Mesothelial cell of epicardium (in vitro differentiated cells): ENCODE measurements around the gene TSEN15. TPM values are rescaled to one million over a fixed set of nuclear protein-coding genes. Genes with fewer than 3 reads are reported as not detected.

ENCODE experiments used
- DNase-seq, 2 experiments: peaks; one replicate each; pipeline ENCODE4 v3.0.0; 2021; ENCODE audit warnings: low spot score in 2 of 2; ENCODE audit not compliant: unreplicated experiment in 2 of 2
- H3K27ac Mint-ChIP-seq: 2 replicates; pipeline ENCODE4 v1.8.0; 2021; ENCODE audit warnings: mixed read lengths
- H3K27me3 Mint-ChIP-seq: 2 replicates; pipeline ENCODE4 v1.8.0; 2021; ENCODE audit warnings: low read depth, mixed read lengths
- H3K36me3 Mint-ChIP-seq: 2 replicates; pipeline ENCODE4 v1.8.0; 2021; ENCODE audit warnings: mixed read lengths
- H3K4me1 Mint-ChIP-seq: 2 replicates; pipeline ENCODE4 v1.8.0; 2021; ENCODE audit warnings: mixed read lengths
- H3K4me3 Mint-ChIP-seq: 2 replicates; pipeline ENCODE4 v1.8.0; 2021; ENCODE audit warnings: mild to moderate bottlenecking, moderate library complexity, mixed read lengths
- H3K9me3 Mint-ChIP-seq: 2 replicates; pipeline ENCODE4 v1.8.0; 2021; ENCODE audit warnings: mixed read lengths
- CTCF ChIP-seq: fragments of 200-600 bp; sonication (generic); IDR thresholded peaks from one replicate; pipeline ENCODE4 v1.5.0; 2021; ENCODE audit warnings: antibody characterized with exemption; ENCODE audit not compliant: unreplicated experiment
- total RNA-seq: library from RNA; stranded (reverse); gene quantifications from 3 replicates; pipeline ENCODE4 v1.2.1, GENCODE V29; 2021

Gene TSEN15
- total RNA-seq, 1 donor from 2014 or later: 32.8 TPM

DNA sequence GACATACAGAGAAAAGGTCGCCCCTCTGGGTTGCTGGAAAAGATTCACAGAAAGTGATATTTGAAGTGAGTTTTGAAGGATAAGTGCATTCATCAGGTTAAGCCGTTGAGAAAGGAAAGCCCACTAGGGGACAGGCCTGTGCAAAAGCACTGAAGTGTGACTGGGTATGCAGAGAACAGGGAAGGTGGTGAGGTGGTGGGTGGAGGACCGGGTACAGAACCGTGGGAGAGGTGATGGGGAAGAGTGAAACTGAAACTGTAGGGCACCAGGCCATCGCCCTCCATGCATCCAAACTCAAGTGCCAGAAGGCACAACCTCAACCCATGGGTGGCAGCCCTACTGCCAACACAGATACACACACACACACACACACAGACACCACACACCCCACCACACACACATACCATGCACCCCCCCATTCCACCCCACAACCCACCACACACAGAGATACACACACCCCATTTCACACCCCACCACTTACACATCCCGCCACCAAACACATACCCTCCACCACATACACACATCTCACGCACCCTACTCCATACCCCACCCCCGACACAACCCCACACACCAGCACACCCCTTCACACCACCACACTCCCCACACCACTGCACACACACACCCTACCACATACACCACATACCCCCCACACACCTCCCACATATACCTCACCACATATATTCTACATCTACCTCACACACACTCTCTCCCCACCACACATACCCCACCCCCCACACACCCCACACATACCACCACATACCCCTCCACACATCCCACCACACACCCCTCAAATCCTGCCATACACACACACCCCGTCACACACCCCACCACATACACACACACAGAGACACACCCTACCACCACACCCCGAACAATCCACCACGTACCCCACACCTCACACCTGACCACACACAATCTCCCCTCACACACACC is 59.0 kb downstream of the TSEN15 start:
- peaks cover 30% of the 10 kb centered on the region for H3K9me3 Mint-ChIP-seq
- H3K36me3 Mint-ChIP-seq: peaks cover 20% of the 10 kb centered on the region
- no peaks in the 10 kb centered on the region for H3K4me1 Mint-ChIP-seq
- no peak overlapping the region for H3K27ac Mint-ChIP-seq
- no peaks in the 10 kb centered on the region for H3K27me3 Mint-ChIP-seq
- no peak for DNase-seq
- H3K4me3 Mint-ChIP-seq: no peak overlapping the region
- TF ChIP-seq CTCF: no peak

DNA sequence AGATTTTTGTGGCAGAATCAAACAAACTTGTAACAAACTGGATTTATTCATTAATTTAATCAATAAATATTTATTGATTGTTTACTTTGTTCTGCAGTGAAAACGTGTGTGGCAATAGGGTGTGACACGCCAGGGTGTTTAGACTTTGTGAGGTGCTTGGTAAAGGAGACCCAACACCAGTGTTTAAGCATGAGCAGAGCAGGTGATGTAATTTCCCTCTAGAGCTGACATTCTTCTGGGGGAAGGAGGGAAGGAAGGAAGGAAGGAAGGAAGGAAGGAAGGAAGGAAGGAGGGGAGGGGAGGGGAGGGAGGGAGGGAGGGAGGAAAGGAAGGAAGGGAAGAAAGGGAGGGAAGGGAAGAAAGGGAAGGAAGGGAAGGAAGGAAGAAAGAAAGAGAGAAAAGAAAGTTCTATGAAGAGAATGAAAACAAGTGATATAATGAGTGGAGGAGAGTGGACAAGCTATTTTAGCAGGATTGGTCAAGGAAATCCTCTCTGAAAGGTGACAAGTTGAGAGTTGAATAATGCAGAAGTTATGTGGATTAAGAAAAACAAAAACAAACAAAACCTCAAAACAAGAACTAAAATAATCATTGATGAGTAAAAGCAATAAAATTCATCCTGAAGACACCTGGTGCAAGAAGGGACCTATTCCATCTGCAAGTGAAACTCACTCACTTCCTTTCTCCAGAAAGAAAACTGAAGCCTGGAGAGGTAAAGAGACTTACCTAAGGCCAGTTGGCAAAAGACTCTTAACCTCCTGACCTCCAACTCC is 60.8 kb downstream of the TSEN15 start:
- Mint-ChIP-seq H3K9me3 (peaks cover 12% of the 10 kb centered on the region), H3K27me3 (no peaks in the 10 kb centered on the region), H3K36me3 (peaks cover 5% of the 10 kb centered on the region), H3K4me1 (no peaks in the 10 kb centered on the region), H3K4me3 (no peak overlapping the region), H3K27ac (no peak overlapping the region)
- DNase-seq: no peak
- TF ChIP-seq CTCF: no peak

DNA sequence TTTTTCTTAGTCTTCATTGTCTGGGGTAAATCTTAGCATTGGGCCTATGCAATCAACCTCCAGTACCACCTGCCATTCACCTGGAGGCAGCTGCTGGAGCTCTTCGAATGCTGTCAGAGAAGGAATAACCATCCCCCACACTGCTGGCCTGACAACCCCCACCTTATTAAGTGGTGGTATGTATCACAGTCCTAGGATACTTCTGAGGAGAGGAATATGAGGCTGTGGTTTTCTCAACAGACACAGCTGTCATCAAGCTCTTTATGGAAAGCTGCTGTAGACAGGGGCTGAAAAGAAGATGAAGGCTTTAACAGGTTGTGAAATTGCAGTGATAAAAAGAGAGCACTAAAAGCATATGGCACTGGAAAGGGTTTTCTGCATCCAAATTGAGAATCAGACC is 61.7 kb downstream of the TSEN15 start:
- Mint-ChIP-seq H3K36me3 (peaks cover 3% of the 10 kb centered on the region), H3K4me1 (no peaks in the 10 kb centered on the region), H3K4me3 (no peak overlapping the region), H3K27ac (no peak overlapping the region), H3K9me3 (peaks cover 5% of the 10 kb centered on the region), H3K27me3 (no peaks in the 10 kb centered on the region)
- TF ChIP-seq CTCF: no peak
- DNase-seq: no peak

DNA sequence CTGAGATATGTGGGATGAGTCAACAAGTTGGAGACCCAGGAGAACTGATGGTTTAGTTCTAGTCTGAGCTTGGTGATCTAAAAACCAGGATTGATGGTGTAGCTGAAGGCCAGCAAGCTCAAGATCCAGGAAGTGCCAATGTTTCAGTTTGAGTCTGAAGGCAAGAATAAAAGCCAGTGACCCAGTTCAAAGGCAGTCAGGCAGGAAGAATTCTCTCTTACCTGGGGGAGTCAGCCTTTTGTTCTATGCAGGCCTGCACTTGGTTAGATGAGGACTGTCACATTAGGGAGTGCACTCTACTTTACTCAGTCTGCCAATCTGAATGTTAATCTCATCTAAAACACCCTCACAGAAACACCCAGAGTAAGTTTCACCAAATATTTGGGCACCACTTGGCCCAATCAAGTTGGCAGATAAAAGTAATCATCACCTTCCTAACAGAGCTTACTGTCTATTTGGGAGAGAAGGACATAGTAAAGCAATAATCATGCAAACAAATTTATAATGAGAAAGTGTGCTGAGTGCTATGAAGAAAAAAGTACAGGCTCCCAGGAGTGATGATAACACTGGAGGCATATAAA is 63.4 kb downstream of the TSEN15 start:
- peaks cover 5% of the 10 kb centered on the region for H3K9me3 Mint-ChIP-seq
- H3K36me3 Mint-ChIP-seq: peaks cover 3% of the 10 kb centered on the region
- DNase-seq: no peak
- no peaks in the 10 kb centered on the region for H3K27me3 Mint-ChIP-seq
- TF ChIP-seq CTCF: no peak
- no peaks in the 10 kb centered on the region for H3K4me1 Mint-ChIP-seq
- H3K27ac Mint-ChIP-seq: no peak overlapping the region
- H3K4me3 Mint-ChIP-seq: no peak overlapping the region

DNA sequence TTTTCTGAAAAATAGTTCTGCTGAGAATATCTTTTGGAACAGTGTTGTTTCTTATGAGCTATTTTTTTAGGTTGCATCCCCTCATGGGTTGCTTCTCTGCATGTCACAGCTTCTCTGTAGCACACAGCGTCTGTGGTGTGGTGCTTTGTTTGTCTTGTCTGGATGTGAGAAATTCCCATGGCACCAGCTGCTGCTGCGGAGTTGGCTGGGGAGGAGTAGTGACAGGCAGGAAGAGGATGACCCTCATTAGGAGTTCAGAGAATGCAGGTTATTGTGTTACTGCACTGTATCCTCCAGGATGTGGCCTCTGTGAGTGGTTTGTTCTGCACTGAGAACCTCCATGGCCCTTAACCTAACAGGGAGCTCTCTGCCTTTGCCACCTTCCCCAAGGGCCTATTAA is 64.8 kb downstream of the TSEN15 start:
- Mint-ChIP-seq H3K9me3 (peaks cover 5% of the 10 kb centered on the region), H3K4me1 (no peaks in the 10 kb centered on the region), H3K27ac (no peak overlapping the region), H3K4me3 (no peak overlapping the region), H3K36me3 (peaks cover 3% of the 10 kb centered on the region), H3K27me3 (no peaks in the 10 kb centered on the region)
- no peak for DNase-seq
- no peak for TF ChIP-seq CTCF
